GM21447 (cell line): ENCODE measurements around the gene CGB1.
"Not testable (repeated sequence)": the region's sequence is repeated elsewhere in the genome, so short reads cannot be mapped to it uniquely, and the experiment has no call there.

Experiments
- ATAC-seq: cut with Tn5 transposase; IDR thresholded peaks from one replicate; pipeline ENCODE4 v1.9.1; 2021; ENCODE audit not compliant: unreplicated experiment

The CGB1 gene

GRCh38 chr19:49036815-49037214 lies at the start of gene CGB1:
CGB1 (minus strand) TSS chr19:49036895; CDS start chr19:49036711, 184 bp downstream.
- ATAC-seq = not testable (repeated sequence)

GRCh38 chr19:49086296-49086695 lies 49.6 kb upstream of the CGB1 start:
- no peak for ATAC-seq

- ATAC-seq = no peak
Observed at GRCh38 chr19:49085868-49086232, 49.2 kb upstream of the CGB1 start.

GRCh38 chr19:49085020-49085867 lies 48.5 kb upstream of the CGB1 start, which contains the start of gene SNRNP70:
SNRNP70 (plus strand) TSS chr19:49085451; CDS start chr19:49086415, 964 bp downstream.
- ATAC-seq = peak; percentile 86

GRCh38 chr19:49084206-49085019 lies 47.7 kb upstream of the CGB1 start:
- ATAC-seq = no peak

GRCh38 chr19:49081273-49081672 lies 44.6 kb upstream of the CGB1 start:
- ATAC-seq = no peak

- ATAC-seq = no peak
Observed at GRCh38 chr19:49080392-49080791, 43.7 kb upstream of the CGB1 start.

- not testable (repeated sequence) for ATAC-seq
Observed at GRCh38 chr19:49074869-49075268, 38.2 kb upstream of the CGB1 start.

- no peak for ATAC-seq
Observed at GRCh38 chr19:49073514-49074378, 37.1 kb upstream of the CGB1 start.

- ATAC-seq = no peak
Observed at GRCh38 chr19:49071860-49072547, 35.3 kb upstream of the CGB1 start.

- ATAC-seq = no peak
Observed at GRCh38 chr19:49070416-49070815, 33.7 kb upstream of the CGB1 start.

- no peak for ATAC-seq
Observed at GRCh38 chr19:49069026-49069425, 32.3 kb upstream of the CGB1 start.

GRCh38 chr19:49067554-49067953 lies 30.9 kb upstream of the CGB1 start:
- no peak for ATAC-seq

- no peak for ATAC-seq
Observed at GRCh38 chr19:49065905-49066512, 29.3 kb upstream of the CGB1 start.

- ATAC-seq = no peak
Observed at GRCh38 chr19:49064768-49065611, 28.3 kb upstream of the CGB1 start, which contains the start of gene NTF4. NTF4 (minus strand) TSS chr19:49064818; CDS start chr19:49061997, 2,821 bp downstream.

GRCh38 chr19:49064029-49064629 lies 27.4 kb upstream of the CGB1 start:
- ATAC-seq = no peak

- no peak for ATAC-seq
Observed at GRCh38 chr19:49061445-49061844, 24.8 kb upstream of the CGB1 start.

- no peak for ATAC-seq
Observed at GRCh38 chr19:49061000-49061399, 24.3 kb upstream of the CGB1 start.

- ATAC-seq = no peak
Observed at GRCh38 chr19:49059053-49059452, 22.4 kb upstream of the CGB1 start.
